AG10803 (cell line): ENCODE data around the gene ERC1.
"Not testable (repeated sequence)": the region's sequence is repeated elsewhere in the genome, so short reads cannot be mapped to it uniquely, and the experiment has no call there.

Experiments
- DNase-seq: peaks from one replicate; pipeline ENCODE4 v3.0.0; 2010; ENCODE audit warnings: low read depth
- H3K4me3 ChIP-seq: 2 replicates; pipeline ENCODE4 v1.5.1; 2011; ENCODE audit warnings: mild to moderate bottlenecking, low read length, control low read depth
- TF ChIP-seq, protein P1 (sequence below): conservative IDR thresholded peaks from 2 replicates; pipeline ENCODE4 v1.5.1; 2011; ENCODE audit warnings: mild to moderate bottlenecking, low read length, control low read depth, inconsistent platforms

ERC1 gene

GRCh38 chr12:1353451-1353850 is 362.4 kb downstream of the ERC1 start:
- no peak overlapping the region for H3K4me3 ChIP-seq
- TF ChIP-seq, protein P1, sequence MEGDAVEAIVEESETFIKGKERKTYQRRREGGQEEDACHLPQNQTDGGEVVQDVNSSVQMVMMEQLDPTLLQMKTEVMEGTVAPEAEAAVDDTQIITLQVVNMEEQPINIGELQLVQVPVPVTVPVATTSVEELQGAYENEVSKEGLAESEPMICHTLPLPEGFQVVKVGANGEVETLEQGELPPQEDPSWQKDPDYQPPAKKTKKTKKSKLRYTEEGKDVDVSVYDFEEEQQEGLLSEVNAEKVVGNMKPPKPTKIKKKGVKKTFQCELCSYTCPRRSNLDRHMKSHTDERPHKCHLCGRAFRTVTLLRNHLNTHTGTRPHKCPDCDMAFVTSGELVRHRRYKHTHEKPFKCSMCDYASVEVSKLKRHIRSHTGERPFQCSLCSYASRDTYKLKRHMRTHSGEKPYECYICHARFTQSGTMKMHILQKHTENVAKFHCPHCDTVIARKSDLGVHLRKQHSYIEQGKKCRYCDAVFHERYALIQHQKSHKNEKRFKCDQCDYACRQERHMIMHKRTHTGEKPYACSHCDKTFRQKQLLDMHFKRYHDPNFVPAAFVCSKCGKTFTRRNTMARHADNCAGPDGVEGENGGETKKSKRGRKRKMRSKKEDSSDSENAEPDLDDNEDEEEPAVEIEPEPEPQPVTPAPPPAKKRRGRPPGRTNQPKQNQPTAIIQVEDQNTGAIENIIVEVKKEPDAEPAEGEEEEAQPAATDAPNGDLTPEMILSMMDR: no peak
- no peak for DNase-seq

DNA sequence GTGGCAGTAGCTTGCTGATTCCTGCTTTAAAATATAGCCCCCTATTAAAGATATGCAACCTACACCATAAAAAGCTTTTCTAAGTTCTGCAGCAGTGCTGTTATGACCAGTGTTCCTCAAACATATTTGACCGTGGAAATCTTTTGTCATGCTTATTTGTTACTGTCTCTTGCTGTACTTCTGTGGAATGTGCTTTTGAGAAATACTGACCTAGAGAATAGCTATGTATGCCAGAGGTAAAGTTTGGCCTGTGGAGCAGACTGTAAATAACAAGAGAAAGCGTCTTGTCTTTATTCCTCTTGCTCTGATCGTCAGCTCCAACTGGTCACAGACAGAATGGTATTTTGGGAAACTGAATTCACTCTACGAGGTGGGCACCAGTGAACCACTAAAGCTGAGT is 364.4 kb downstream of the ERC1 start:
- TF ChIP-seq, protein P1: no peak
- no peak overlapping the region for H3K4me3 ChIP-seq
- DNase-seq: peak; percentile 57

- H3K4me3 ChIP-seq, DNase-seq: not testable (repeated sequence)
These were observed 364.8 kb downstream of the ERC1 start for GRCh38 chr12:1355871-1356270.

DNA sequence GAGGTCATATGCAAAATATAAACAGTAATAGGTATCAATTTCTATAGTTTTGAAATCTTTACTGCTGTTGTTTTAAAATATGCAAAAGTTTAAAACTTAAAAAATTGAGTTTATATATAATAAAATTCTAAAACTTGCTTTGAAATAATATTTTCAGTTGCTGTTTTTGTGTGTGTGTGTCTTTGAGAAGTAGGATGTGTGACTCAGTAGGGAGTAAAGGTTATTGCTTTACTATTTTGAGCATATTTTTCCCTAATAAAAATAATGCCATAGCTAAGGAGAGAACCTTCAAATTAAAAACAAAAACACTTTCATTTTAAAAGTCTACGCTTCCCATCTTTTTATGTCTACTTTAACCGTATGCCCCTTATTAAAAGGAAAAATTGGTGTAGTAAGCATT is 365.3 kb downstream of the ERC1 start:
- TF ChIP-seq, protein P1: no peak
- H3K4me3 ChIP-seq: no peak overlapping the region

DNA sequence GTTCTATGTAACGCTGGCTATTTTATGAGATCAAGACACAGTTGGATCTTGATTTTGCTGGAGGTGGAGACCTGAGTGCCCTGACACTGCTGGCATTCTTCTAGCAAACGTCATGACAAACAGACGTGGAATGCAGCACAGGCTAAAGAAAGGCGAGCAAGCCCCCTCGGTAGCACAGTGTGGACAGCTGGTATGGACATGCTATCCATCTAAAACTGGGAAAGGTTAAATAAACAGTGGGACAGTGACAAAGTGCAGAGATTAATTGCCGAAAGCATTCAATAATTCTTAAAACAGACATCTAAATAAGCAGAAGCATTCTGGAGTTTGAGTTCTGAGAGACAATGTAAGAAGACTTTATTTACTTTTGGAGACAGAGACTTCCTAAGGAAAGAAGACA is 366.1 kb downstream of the ERC1 start:
- peak; percentile 42 for DNase-seq
- TF ChIP-seq, protein P1: no peak
- no peak overlapping the region for H3K4me3 ChIP-seq

More for the DNA sequence above, 365.3 kb downstream of the ERC1 start:
- no peak for DNase-seq

DNA sequence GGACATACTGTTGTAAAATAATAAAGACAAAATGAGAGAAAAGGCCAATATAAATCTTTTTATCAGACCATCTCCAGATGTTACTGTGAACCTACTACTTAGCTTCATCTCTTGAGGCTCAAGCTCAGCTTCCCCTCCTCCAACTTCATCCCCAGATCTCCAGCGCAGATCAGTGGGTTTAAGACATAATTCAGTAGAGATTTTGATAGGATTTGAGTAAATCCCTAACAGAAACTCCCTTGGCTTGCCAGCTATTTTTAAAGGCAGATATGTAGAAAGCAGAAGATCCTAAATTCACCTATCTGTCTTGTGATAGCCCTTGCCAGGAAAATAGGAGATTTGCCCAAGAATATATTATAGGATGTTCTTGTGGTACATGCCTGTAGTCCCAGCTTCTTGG is 366.7 kb downstream of the ERC1 start:
- TF ChIP-seq, protein P1: no peak
- no peak for DNase-seq
- no peak overlapping the region for H3K4me3 ChIP-seq

DNA sequence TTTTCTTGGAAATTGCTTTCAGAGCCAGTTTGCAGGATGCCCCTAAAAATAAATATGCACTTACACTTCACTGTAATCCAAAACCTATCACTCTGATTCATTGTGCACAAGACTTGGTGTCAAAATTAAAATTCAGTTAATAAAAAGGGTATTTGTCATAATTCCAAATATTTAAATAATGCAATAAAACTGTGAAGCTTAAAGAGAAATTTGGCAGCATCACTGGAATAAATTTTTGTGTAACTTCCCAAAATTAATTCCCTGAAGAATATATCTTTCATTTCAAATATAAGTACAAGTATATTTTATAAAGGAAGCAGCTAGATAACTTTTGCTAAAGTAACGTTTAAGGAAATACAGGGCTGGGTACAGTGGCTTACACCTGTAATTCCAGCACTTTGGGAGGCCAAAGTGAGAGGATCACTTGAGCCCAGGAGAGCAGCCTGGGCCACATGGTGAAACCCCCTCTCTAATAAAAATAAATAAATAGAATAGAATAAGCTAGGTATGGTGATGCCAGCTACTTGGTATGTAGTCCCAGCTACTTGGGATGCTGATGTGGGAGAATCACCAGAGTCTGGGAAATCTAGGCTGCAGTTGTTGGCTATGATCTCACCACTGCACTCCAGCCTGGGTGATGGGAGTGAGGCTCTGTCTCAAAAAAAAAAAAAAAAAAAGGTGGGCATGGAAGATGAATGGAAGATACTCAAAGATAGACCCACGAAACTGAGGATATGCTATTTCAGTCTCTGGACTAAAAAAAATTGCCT is 369.6 kb downstream of the ERC1 start:
- TF ChIP-seq, protein P1: no peak
- peak; percentile 87 for DNase-seq
- H3K4me3 ChIP-seq: no peak overlapping the region
